Panc1 (cell line): ENCODE data around the gene CHAF1A. TPM values are rescaled to one million over a fixed set of nuclear protein-coding genes. Genes with fewer than 3 reads are reported as not detected.

Experiments used
- ATAC-seq: fragments of 200-7000 bp; cut with Tn5 transposase; 2 replicates; pipeline ENCODE4 v1.9.1; 2020; ENCODE audit warnings: mild to moderate bottlenecking, moderate library complexity
- BruUV-seq: library from RNA; stranded (reverse); fragments of 400-500 nt; replicated peaks from 2 replicates; lab custom pipeline; 2021; lab: Mats Ljungman, UMichigan
- CTCF ChIA-PET: fragments of 300-600 bp; sonication (Branson Sonifier 250); formaldehyde crosslinking; loops from one replicate; lab custom pipeline; 2022; ENCODE audit warnings: antibody characterized with exemption; lab: Charles Lee
- POLR2A ChIA-PET: fragments of 300-600 bp; sonication (Branson Sonifier 250); formaldehyde crosslinking; loops from one replicate; lab custom pipeline; 2022; ENCODE audit warnings: antibody characterized with exemption; lab: Charles Lee
- DNase-seq: peaks from one replicate; pipeline ENCODE4 v3.0.0-alpha.2; 2010; ENCODE audit warnings: low read depth, low spot score
- H3K27ac ChIP-seq: 2 replicates; pipeline ENCODE4 v1.5.1; 2011; ENCODE audit warnings: mild to moderate bottlenecking, low read length, inconsistent platforms
- H3K27me3 ChIP-seq: fragments of 200-500 bp; sonication (Bioruptor generic); 2 replicates; pipeline ENCODE4 v1.6.0; 2014; ENCODE audit warnings: low read length, inconsistent platforms; ENCODE audit not compliant: control insufficient read depth, insufficient read depth
- H3K36me3 ChIP-seq: fragments of 200-500 bp; sonication (Bioruptor generic); 2 replicates; pipeline ENCODE4 v1.5.1; 2014; ENCODE audit warnings: inconsistent platforms, mild to moderate bottlenecking, low read length, moderate library complexity; ENCODE audit not compliant: control insufficient read depth, insufficient read depth
- H3K4me1 ChIP-seq: 2 replicates; pipeline ENCODE4 v1.5.1; 2011; ENCODE audit warnings: inconsistent platforms, mild to moderate bottlenecking, low read length, moderate library complexity; ENCODE audit not compliant: control insufficient read depth, insufficient read depth
- H3K4me3 ChIP-seq, 2 experiments: 2 replicates each; pipeline ENCODE4 v1.5.1; 2011 to 2012; ENCODE audit warnings: low read depth in 2 of 2, low read length in 2 of 2, mild to moderate bottlenecking in 2 of 2, inconsistent platforms in 1 of 2, moderate library complexity in 1 of 2
- H3K9me3 ChIP-seq: fragments of 200-500 bp; sonication (Bioruptor generic); 2 replicates; pipeline ENCODE4 v1.5.1; 2014; ENCODE audit warnings: low read depth, mild to moderate bottlenecking, inconsistent platforms, low read length, moderate library complexity; ENCODE audit not compliant: control insufficient read depth, insufficient read depth
- POLR2AphosphoS5 ChIP-seq: IDR thresholded peaks from 2 replicates; pipeline ENCODE4 v1.6.1; 2012; ENCODE audit warnings: mild to moderate bottlenecking, low read depth, low read length, moderate library complexity
- REST ChIP-seq, 2 experiments: IDR thresholded peaks; 2 replicates each; pipeline ENCODE4 v1.6.1; 2011 to 2012; ENCODE audit warnings: low read depth in 2 of 2, control low read depth in 1 of 2, low read length in 1 of 2, mild to moderate bottlenecking in 1 of 2, moderate library complexity in 1 of 2; ENCODE audit not compliant: insufficient read depth in 1 of 2
- SIN3A ChIP-seq: IDR thresholded peaks from 2 replicates; pipeline ENCODE4 v1.6.1; 2012; ENCODE audit warnings: low read depth, mild to moderate bottlenecking, low read length, moderate library complexity, borderline replicate concordance; ENCODE audit not compliant: insufficient read depth
- TCF7L2 ChIP-seq: IDR thresholded peaks from 2 replicates; pipeline ENCODE4 v1.6.1; 2011; ENCODE audit warnings: mild to moderate bottlenecking, low read depth, low read length, inconsistent platforms
- in situ Hi-C: cut with HindIII; loops from 2 replicates; pipeline ENCODE4 v1.10.0; 2016; ENCODE audit warnings: low sequenced_read_pairs, low pct_unique_long_range_greater_than_20kb
- intact Hi-C: fragments of 100-400 bp; cut with micrococcal nuclease; formaldehyde crosslinking; loops from one replicate; pipeline ENCODE4 v1.10.0; 2022; ENCODE audit not compliant: unreplicated experiment
- total RNA-seq: library from RNA; stranded (reverse); gene quantifications from one replicate; pipeline ENCODE4 v1.2.1, GENCODE V29; 2021; ENCODE audit not compliant: unreplicated experiment
- TF ChIP-seq, protein P1 (sequence below): fragments of 450-650 bp; IDR thresholded peaks from 2 replicates; pipeline ENCODE4 v1.5.1; 2017; ENCODE audit warnings: mild to moderate bottlenecking

The CHAF1A gene
- total RNA-seq, 1 experiment from 2014 or later: 45.4 TPM

- in situ Hi-C loops: no loop called here
- TF ChIP-seq POLR2AphosphoS5 (no peak), SIN3A (no peak), REST (IDR thresholded peaks at IDR 0.05; ENCODE audit: insufficient read depth in 1 of 2, low read depth in 2 of 2, low read length in 1 of 2) (no peak), TCF7L2 (no peak)
- TF ChIP-seq, protein P1, sequence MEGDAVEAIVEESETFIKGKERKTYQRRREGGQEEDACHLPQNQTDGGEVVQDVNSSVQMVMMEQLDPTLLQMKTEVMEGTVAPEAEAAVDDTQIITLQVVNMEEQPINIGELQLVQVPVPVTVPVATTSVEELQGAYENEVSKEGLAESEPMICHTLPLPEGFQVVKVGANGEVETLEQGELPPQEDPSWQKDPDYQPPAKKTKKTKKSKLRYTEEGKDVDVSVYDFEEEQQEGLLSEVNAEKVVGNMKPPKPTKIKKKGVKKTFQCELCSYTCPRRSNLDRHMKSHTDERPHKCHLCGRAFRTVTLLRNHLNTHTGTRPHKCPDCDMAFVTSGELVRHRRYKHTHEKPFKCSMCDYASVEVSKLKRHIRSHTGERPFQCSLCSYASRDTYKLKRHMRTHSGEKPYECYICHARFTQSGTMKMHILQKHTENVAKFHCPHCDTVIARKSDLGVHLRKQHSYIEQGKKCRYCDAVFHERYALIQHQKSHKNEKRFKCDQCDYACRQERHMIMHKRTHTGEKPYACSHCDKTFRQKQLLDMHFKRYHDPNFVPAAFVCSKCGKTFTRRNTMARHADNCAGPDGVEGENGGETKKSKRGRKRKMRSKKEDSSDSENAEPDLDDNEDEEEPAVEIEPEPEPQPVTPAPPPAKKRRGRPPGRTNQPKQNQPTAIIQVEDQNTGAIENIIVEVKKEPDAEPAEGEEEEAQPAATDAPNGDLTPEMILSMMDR: no peak
- no TSS peak for BruUV-seq
These were observed 85.1 kb downstream of the CHAF1A start for GRCh38 chr19:4487572-4487971.

DNA sequence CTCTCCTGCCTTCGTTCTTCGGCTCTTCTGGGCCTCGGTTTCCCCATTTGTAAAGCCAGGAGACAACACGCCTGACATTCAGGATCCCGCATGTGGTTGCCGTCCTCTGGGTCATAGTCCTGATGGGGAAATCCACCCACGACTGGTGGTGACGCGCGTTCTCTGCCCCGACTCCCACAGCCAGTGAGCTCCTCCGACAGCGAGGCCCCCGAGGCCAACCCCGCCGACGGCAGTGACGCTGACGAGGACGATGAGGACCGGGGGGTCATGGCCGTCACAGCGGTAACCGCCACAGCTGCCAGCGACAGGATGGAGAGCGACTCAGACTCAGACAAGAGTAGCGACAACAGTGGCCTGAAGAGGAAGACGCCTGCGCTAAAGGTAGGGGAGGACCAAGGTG is 86.1 kb downstream of the CHAF1A start:
- TF ChIP-seq REST (IDR thresholded peaks at IDR 0.05; ENCODE audit: insufficient read depth in 1 of 2, low read depth in 2 of 2, low read length in 1 of 2) (no peak), POLR2AphosphoS5 (no peak), TCF7L2 (no peak), SIN3A (no peak)
- TF ChIP-seq, protein P1: no peak
- Histone ChIP-seq H3K4me1 (no peaks in the 10 kb centered on the region), H3K36me3 (no peaks in the 10 kb centered on the region), H3K9me3 (no peaks in the 10 kb centered on the region), H3K27me3 (no peaks in the 10 kb centered on the region), H3K27ac (no peak overlapping the region), H3K4me3 (no peak overlapping the region)
- ChIA-PET POLR2A (interaction anchor here (0.7 kb wide), 1 partner anchor 28 kb away, joined by 3 read pairs; no protein-coding TSS in a partner anchor), CTCF (no interaction called here)
- DNase-seq (no peak), ATAC-seq (no peak)
- intact Hi-C loops (no loop called here), in situ Hi-C loops (no loop called here)
- no TSS peak for BruUV-seq

More at GRCh38 chr19:4487572-4487971, 85.1 kb downstream of the CHAF1A start:
- no peak for DNase-seq
- no peaks in the 10 kb centered on the region for H3K4me1 ChIP-seq
- intact Hi-C loops: no loop called here
- H3K9me3 ChIP-seq: no peaks in the 10 kb centered on the region
- no peak overlapping the region for H3K27ac ChIP-seq
- H3K27me3 ChIP-seq: no peaks in the 10 kb centered on the region
- CTCF ChIA-PET: no interaction called here
- H3K4me3 ChIP-seq: no peak overlapping the region
- POLR2A ChIA-PET: no interaction called here
- no peak for ATAC-seq
- no peaks in the 10 kb centered on the region for H3K36me3 ChIP-seq
